GM23338 (cell line): ENCODE results near the gene PODN. TPM values are rescaled to one million over a fixed set of nuclear protein-coding genes. Genes with fewer than 3 reads are reported as not detected.
A peak's percentile ranks its signal among the peaks of the same experiment; 100 is the strongest.

Source experiments
- ATAC-seq: fragments of 200-7000 bp; cut with Tn5 transposase; 3 replicates; pipeline ENCODE4 v1.9.1; 2020
- DNase-seq: peaks from one replicate; pipeline ENCODE4 v3.0.0-alpha.2; 2015; ENCODE audit warnings: low spot score
- H2AFZ ChIP-seq: fragments of 200-600 bp; sonication (generic); 2 replicates; pipeline ENCODE4 v1.8.0; 2016; ENCODE audit warnings: antibody characterized with exemption, mild to moderate bottlenecking, moderate library complexity
- H3F3A ChIP-seq: fragments of 200-600 bp; sonication (generic); replicated peaks from 2 replicates; pipeline ENCODE4 v1.8.0; 2017; ENCODE audit warnings: antibody characterized with exemption, mixed run types, low read depth
- H3K27ac ChIP-seq: fragments of 200-600 bp; sonication (generic); 2 replicates; pipeline ENCODE4 v1.6.1; 2016; ENCODE audit warnings: low read depth
- H3K27me3 ChIP-seq: fragments of 200-600 bp; sonication (generic); 2 replicates; pipeline ENCODE4 v1.8.0; 2016; ENCODE audit warnings: mild to moderate bottlenecking, mixed run types, moderate library complexity; ENCODE audit not compliant: insufficient read depth
- H3K36me3 ChIP-seq: fragments of 200-600 bp; sonication (generic); 2 replicates; pipeline ENCODE4 v1.8.0; 2016; ENCODE audit warnings: mild to moderate bottlenecking; ENCODE audit not compliant: insufficient read depth
- H3K4me1 ChIP-seq: fragments of 200-600 bp; sonication (generic); 2 replicates; pipeline ENCODE4 v1.8.0; 2016; ENCODE audit warnings: mild to moderate bottlenecking, moderate library complexity; ENCODE audit not compliant: insufficient read depth
- H3K4me2 ChIP-seq: fragments of 200-600 bp; sonication (generic); 2 replicates; pipeline ENCODE4 v1.7.1; 2017; ENCODE audit warnings: mixed run types
- H3K4me3 ChIP-seq: fragments of 200-600 bp; sonication (generic); 2 replicates; pipeline ENCODE4 v1.6.1; 2016; ENCODE audit warnings: mixed run types
- H3K79me2 ChIP-seq: fragments of 200-600 bp; sonication (generic); replicated peaks from 2 replicates; pipeline ENCODE4 v1.8.0; 2017; ENCODE audit warnings: mild to moderate bottlenecking; ENCODE audit not compliant: insufficient read depth
- H3K9me2 ChIP-seq: fragments of 200-600 bp; sonication (generic); 2 replicates; pipeline ENCODE4 v1.8.0; 2017; ENCODE audit not compliant: insufficient read depth
- H4K20me1 ChIP-seq: fragments of 200-600 bp; sonication (generic); replicated peaks from 2 replicates; pipeline ENCODE4 v1.8.0; 2017; ENCODE audit warnings: mild to moderate bottlenecking; ENCODE audit not compliant: insufficient read depth
- H3K27ac Mint-ChIP-seq: 2 replicates; pipeline ENCODE4 v1.8.0; 2020; ENCODE audit warnings: inconsistent platforms, mild to moderate bottlenecking, moderate library complexity, mixed read lengths
- H3K27me3 Mint-ChIP-seq: 3 replicates; pipeline ENCODE4 v1.8.0; 2022; ENCODE audit warnings: low read depth, mild to moderate bottlenecking, moderate library complexity, mixed read lengths, inconsistent platforms; ENCODE audit not compliant: insufficient read depth, poor library complexity
- H3K36me3 Mint-ChIP-seq: 3 replicates; pipeline ENCODE4 v1.8.0; 2021; ENCODE audit warnings: low read depth, mild to moderate bottlenecking, inconsistent platforms, moderate library complexity, mixed read lengths
- H3K4me1 Mint-ChIP-seq: 3 replicates; pipeline ENCODE4 v1.8.0; 2020; ENCODE audit warnings: mild to moderate bottlenecking, inconsistent platforms, mixed read lengths
- H3K4me3 Mint-ChIP-seq: 3 replicates; pipeline ENCODE4 v1.8.0; 2021; ENCODE audit warnings: moderate library complexity, mild to moderate bottlenecking, inconsistent platforms, mixed read lengths
- H3K9me3 Mint-ChIP-seq: 3 replicates; pipeline ENCODE4 v1.8.0; 2020; ENCODE audit warnings: moderate library complexity, mild to moderate bottlenecking, inconsistent platforms, mixed read lengths
- EZH2 ChIP-seq: fragments of 200-600 bp; sonication (generic); IDR thresholded peaks from one replicate; pipeline ENCODE4 v1.8.0; 2017; ENCODE audit warnings: antibody characterized with exemption, mild to moderate bottlenecking, low read depth; ENCODE audit not compliant: unreplicated experiment
- ZNF462 ChIP-seq: fragments of 250-450 bp; sonication (Bioruptor Pico); IDR thresholded peaks from 2 replicates; pipeline ENCODE4 v1.5.0; 2020; ENCODE audit warnings: mild to moderate bottlenecking, moderate library complexity
- polyA plus RNA-seq: library from polyadenylated mRNA; unstranded; fragments of >200 nt; fragmentation: Nextera tagmentation; extraction: Ambion mirVana; gene quantifications from 2 replicates; pipeline ENCODE4 v1.2.1, GENCODE V29; 2016
- total RNA-seq: library from RNA; depleted of rRNA; stranded (reverse); fragments of >200 nt; shearing (Covaris generic); gene quantifications from 2 replicates; pipeline ENCODE4 v1.2.3, GENCODE V29; 2014

Gene PODN
- total and polyA plus RNA-seq, 2 experiments from 2014 or later = 0.16 to 0.24 TPM

GRCh38 chr1:53061123-53061858, 722 bp upstream of the PODN start (continued):
- no peak for TF ChIP-seq ZNF462

- peak overlapping the region; percentile 100 for H2AFZ ChIP-seq
- peaks cover 65% of the 10 kb centered on the region for H3K27me3 ChIP-seq
- H3K4me1 Mint-ChIP-seq = no peaks in the 10 kb centered on the region; the same call in 2 of the 3 replicates
- peak overlapping the region; percentile 85 for H3K4me3 ChIP-seq
- H4K20me1 ChIP-seq = no peaks in the 10 kb centered on the region
- no peaks in the 10 kb centered on the region for H3K36me3 Mint-ChIP-seq
- no peaks in the 10 kb centered on the region for H3K9me3 Mint-ChIP-seq
- DNase-seq (peak; percentile 65), ATAC-seq (peak; percentile 70)
- no peak overlapping the region for H3K27ac ChIP-seq
- no peaks in the 10 kb centered on the region for H3F3A ChIP-seq
- peak overlapping the region; percentile 95 for H3K4me2 ChIP-seq
- peak overlapping the region; percentile 67 for H3K4me3 Mint-ChIP-seq
- H3K9me2 ChIP-seq = no peaks in the 10 kb centered on the region
- peaks cover 6% of the 10 kb centered on the region; the same call in 1 of the 2 replicates for H3K4me1 ChIP-seq
- H3K27ac Mint-ChIP-seq = no peak overlapping the region
- no peaks in the 10 kb centered on the region for H3K36me3 ChIP-seq
- H3K27me3 Mint-ChIP-seq = peaks cover 49% of the 10 kb centered on the region
- TF ChIP-seq EZH2 (peak; percentile 21), ZNF462 (no peak)
- H3K79me2 ChIP-seq = no peaks in the 10 kb centered on the region
Measured at GRCh38 chr1:53062708-53063591, 937 bp downstream of the PODN start.
